22Rv1 (cell line): ENCODE measurements around the gene THRB.

Experiments used
- CTCF ChIP-seq: fragments of 450-650 bp; IDR thresholded peaks from 2 replicates; pipeline ENCODE4 v1.5.1; 2017; ENCODE audit warnings: mild to moderate bottlenecking
- ZFX ChIP-seq: fragments of 450-650 bp; IDR thresholded peaks from 2 replicates; pipeline ENCODE4 v1.6.1; 2017; ENCODE audit warnings: antibody characterized with exemption, borderline replicate concordance

DNA sequence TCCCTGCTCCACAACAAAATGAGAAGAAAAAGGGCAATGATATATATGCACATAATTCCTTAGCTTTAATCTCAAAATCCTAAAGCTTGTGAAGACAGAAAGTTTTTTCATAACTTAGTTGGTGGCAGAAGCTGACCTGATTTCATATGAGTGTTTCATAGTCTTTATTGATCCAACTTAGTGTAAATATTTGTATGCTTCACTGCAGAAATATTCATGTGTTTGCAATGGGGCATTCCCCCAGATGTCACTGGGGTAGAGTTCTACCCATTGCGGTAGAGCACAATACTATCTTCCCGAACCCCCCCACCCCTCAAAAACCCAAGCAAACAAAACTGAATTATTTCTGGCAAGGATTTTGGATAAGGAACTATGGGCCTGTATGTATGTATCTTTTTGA is 221.2 kb downstream of the THRB start:
- TF ChIP-seq CTCF: no peak
- no peak for TF ChIP-seq ZFX
